Small intestine (tissue), 7 donors: ENCODE data around the gene AFAP1L1. TPM values are rescaled to one million over a fixed set of nuclear protein-coding genes. Genes with fewer than 3 reads are reported as not detected.

Source experiments
- DNase-seq, 2 donors: peaks; one replicate each; pipeline versions ENCODE4 v3.0.0 to v3.0.0-alpha.2; 2013
- FAIRE-seq: peaks from 2 replicates; lab custom pipeline; 2012; peaks lifted over from hg19 to GRCh38; lab: Jason Lieb, UNC
- H3K27ac ChIP-seq, 3 donors: one replicate each; pipeline ENCODE4 v1.5.1; 2013; ENCODE audit warnings: low read length in 2 of 3, mild to moderate bottlenecking in 2 of 3, control low read depth in 1 of 3, inconsistent platforms in 1 of 3, low read depth in 1 of 3, moderate library complexity in 1 of 3
- H3K27me3 ChIP-seq, 3 donors: one replicate each; pipeline ENCODE4 v1.6.1; 2013; ENCODE audit warnings: low read length in 3 of 3, inconsistent platforms in 1 of 3; ENCODE audit not compliant: control insufficient read depth in 3 of 3, insufficient read depth in 3 of 3
- H3K36me3 ChIP-seq, 3 donors: one replicate each; pipeline ENCODE4 v1.6.1; 2013; ENCODE audit warnings: low read length in 3 of 3, inconsistent platforms in 1 of 3, low read depth in 1 of 3, mild to moderate bottlenecking in 1 of 3, moderate library complexity in 1 of 3; ENCODE audit not compliant: control insufficient read depth in 3 of 3, insufficient read depth in 2 of 3
- H3K4me1 ChIP-seq, 3 donors: one replicate each; pipeline ENCODE4 v1.6.1; 2013; ENCODE audit warnings: low read length in 2 of 3, inconsistent platforms in 1 of 3, low read depth in 1 of 3, mild to moderate bottlenecking in 1 of 3, moderate library complexity in 1 of 3; ENCODE audit not compliant: control insufficient read depth in 3 of 3, insufficient read depth in 2 of 3
- H3K4me3 ChIP-seq, 3 donors: one replicate each; pipeline ENCODE4 v1.5.1; 2013; ENCODE audit warnings: low read length in 3 of 3, control low read depth in 1 of 3, inconsistent platforms in 1 of 3, low read depth in 1 of 3, mild to moderate bottlenecking in 1 of 3, moderate library complexity in 1 of 3
- H3K9me3 ChIP-seq, 2 donors: one replicate each; pipeline ENCODE4 v1.6.1; 2013; ENCODE audit warnings: low read depth in 1 of 2, low read length in 1 of 2; ENCODE audit not compliant: control insufficient read depth in 2 of 2, insufficient read depth in 1 of 2
- WGBS, 3 donors: extraction: QIAGEN DNeasy Blood & Tissue Kit; methylation state at CpG; one replicate each; pipeline ENCODE4 v1.1.7; 2013; 5-methylcytosine and 5-hydroxymethylcytosine counted together
- polyA plus RNA-seq, 4 donors: library from polyadenylated mRNA; stranded (reverse) in 3 of 4; unstranded in 1 of 4; fragments of 200-250 nt in 3 of 4; fragments of 120-200 nt in 1 of 4; gene quantifications; one replicate each; pipeline versions ENCODE4 v1.2.1 to v1.2.3, GENCODE V29; 2013
- donor health status: healthy with polysubstance abuse.
- donor health status: control.
- donor health status: control.
- donor health status: Bipolar disorder and iron deficiency.
- donor health status: healthy.

The AFAP1L1 gene
- polyA plus RNA-seq, 4 donors: 1.6 to 8.5 (median 6.4) TPM; not detected in 1

GRCh38 chr5:149298163-149298562, 26.5 kb downstream of the AFAP1L1 start:
- H3K36me3 ChIP-seq: peaks cover 0 to 3% (median 0%) of the 10 kb centered on the region in 3 donors
- peak overlapping the region in 1 of 3 donors; percentile 29 for H3K27ac ChIP-seq
- no peak for DNase-seq
- WGBS, 3 donors: 11 to 51% (median 12%) methylated on average over 1 of the region's 1 CpG
- H3K4me3 ChIP-seq: no peak overlapping the region
- peaks cover 0 to 30% (median 0%) of the 10 kb centered on the region in 3 donors for H3K4me1 ChIP-seq
- H3K9me3 ChIP-seq: no peaks in the 10 kb centered on the region
- no peak for FAIRE-seq
- H3K27me3 ChIP-seq: no peaks in the 10 kb centered on the region

DNA sequence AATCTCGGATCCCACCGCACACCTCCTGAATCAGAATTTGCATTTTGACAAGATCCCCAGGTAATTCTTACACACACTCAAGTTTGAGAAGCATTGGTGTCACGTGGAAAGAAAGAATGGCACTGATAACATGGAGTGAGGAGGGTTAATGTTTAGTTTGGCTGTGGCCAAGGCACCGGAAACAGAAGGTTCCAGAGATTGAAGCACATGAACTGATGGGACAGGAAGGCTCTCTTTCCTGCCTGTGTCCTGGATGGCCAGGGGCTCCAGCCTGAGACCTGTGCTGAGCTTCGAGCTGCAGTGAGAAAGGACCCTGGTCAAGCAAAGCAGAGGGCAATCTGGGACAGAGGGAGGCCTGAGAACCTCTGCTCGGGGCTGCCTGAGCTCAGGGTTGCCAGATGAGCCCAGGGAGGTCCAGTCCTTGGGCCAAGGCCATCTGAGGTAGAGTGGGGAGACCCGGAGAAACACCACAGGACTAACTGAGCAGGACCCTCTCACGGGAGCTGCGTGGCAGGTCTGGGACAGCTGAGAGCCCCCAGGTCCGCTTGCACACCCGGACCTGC, 27.3 kb downstream of the AFAP1L1 start:
- DNase-seq (peak in 1 of 2 donors; percentile 38), FAIRE-seq (no peak)
- no peak overlapping the region for H3K4me3 ChIP-seq
- H3K4me1 ChIP-seq: peaks cover 0 to 30% (median 0%) of the 10 kb centered on the region in 3 donors
- WGBS, 3 donors: 45 to 60% (median 50%) methylated on average over 10 to 11 of the region's 11 CpGs
- H3K27me3 ChIP-seq: no peaks in the 10 kb centered on the region
- peak overlapping the region in 2 of 3 donors; percentile 30 to 33 for H3K27ac ChIP-seq
- no peaks in the 10 kb centered on the region for H3K9me3 ChIP-seq
- peaks cover 0 to 3% (median 0%) of the 10 kb centered on the region in 3 donors for H3K36me3 ChIP-seq

DNA sequence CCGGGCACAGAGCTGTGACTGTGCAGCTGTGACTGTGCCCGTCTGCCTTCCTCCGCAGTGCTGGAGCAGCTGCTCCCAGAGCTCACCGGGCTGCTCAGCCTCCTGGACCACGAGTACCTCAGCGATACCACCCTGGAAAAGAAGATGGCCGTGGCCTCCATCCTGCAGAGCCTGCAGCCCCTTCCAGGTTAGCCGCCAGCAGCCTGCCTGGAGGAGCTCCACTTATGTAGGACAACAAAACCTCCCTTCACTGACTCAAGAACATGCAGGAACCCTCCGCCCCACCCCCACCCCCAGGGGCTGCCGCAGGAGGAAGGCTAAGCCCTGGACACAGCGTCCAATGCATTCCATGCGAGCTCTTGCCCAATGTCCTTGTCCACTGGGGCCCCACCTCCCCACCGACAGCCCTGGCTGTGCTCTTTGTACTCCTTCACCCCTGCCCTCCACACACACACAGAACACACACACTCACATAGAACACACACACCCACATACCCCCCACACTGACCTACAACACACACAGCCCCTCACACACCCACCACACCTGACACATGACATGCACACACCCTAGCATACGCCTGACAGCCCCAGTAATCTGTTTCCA, 27.9 kb downstream of the AFAP1L1 start:
- Histone ChIP-seq H3K9me3 (no peaks in the 10 kb centered on the region), H3K36me3 (peaks cover 0 to 3% (median 0%) of the 10 kb centered on the region in 3 donors), H3K27me3 (no peaks in the 10 kb centered on the region), H3K4me1 (peaks cover 0 to 30% (median 0%) of the 10 kb centered on the region in 3 donors), H3K27ac (peak overlapping the region in 2 of 3 donors; percentile 30 to 33), H3K4me3 (no peak overlapping the region)
- FAIRE-seq: no peak
- 62 to 69% (median 67%) methylated on average over 14 of the region's 14 CpGs for WGBS, 3 donors
- peak in 1 of 2 donors; percentile 53 for DNase-seq

GRCh38 chr5:149300441-149300840, 28.8 kb downstream of the AFAP1L1 start:
- DNase-seq (no peak), FAIRE-seq (no peak)
- WGBS, 3 donors: 79 to 90% (median 87%) methylated on average over 6 of the region's 6 CpGs
- H3K27me3 ChIP-seq: no peaks in the 10 kb centered on the region
- H3K9me3 ChIP-seq: no peaks in the 10 kb centered on the region
- H3K27ac ChIP-seq: peak overlapping the region in 1 of 3 donors; percentile 27
- no peak overlapping the region for H3K4me3 ChIP-seq
- H3K4me1 ChIP-seq: peaks cover 0 to 30% (median 0%) of the 10 kb centered on the region in 3 donors
- H3K36me3 ChIP-seq: peaks cover 0 to 3% (median 0%) of the 10 kb centered on the region in 3 donors

- no peak for FAIRE-seq
- WGBS, 3 donors: 86 to 90% (median 90%) methylated on average over 13 of the region's 13 CpGs
Measured at GRCh38 chr5:149301049-149301743, 29.5 kb downstream of the AFAP1L1 start.

DNA sequence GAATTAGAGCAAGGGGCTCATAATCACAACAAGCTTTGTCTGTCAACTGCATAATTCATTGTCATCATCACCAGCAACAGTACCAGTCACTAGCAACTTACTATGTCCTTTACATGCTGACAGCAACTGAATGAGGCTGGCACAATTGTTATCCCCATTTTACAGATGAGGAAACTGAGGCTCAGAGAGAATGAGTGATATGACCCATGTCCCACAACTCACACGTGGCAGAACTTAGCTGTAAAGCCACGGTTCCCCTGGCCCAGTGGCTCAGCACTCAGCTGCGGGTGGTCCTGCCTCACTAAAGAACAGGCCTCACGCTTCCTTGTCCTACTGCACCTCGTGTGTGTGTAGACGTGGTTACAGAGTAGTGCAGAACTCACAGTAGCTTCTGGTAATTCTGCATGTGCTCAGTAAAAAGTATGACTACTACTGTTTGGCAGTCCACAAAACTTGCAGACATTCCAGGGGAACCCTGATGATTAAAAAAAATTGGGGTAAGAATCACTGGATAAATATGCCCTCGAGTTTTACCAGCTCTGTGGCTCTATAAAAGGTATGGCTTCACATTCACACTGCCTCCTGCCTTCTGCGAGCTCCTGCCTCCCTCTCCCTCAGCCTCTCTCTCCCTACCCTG, 30.2 kb downstream of the AFAP1L1 start:
- Histone ChIP-seq H3K4me1 (peaks cover 0 to 30% (median 0%) of the 10 kb centered on the region in 3 donors), H3K36me3 (peaks cover 0 to 9% (median 0%) of the 10 kb centered on the region in 3 donors), H3K9me3 (no peaks in the 10 kb centered on the region), H3K27me3 (no peaks in the 10 kb centered on the region), H3K27ac (no peak overlapping the region), H3K4me3 (no peak overlapping the region)
- FAIRE-seq (no peak), DNase-seq (no peak)
- 70 to 79% (median 78%) methylated on average over 8 of the region's 8 CpGs for WGBS, 3 donors

More at GRCh38 chr5:149301049-149301743, 29.5 kb downstream of the AFAP1L1 start:
- no peaks in the 10 kb centered on the region for H3K9me3 ChIP-seq
- H3K27ac ChIP-seq: no peak overlapping the region
- H3K4me1 ChIP-seq: peaks cover 0 to 30% (median 0%) of the 10 kb centered on the region in 3 donors
- no peak for DNase-seq
- no peaks in the 10 kb centered on the region for H3K27me3 ChIP-seq
- peaks cover 0 to 7% (median 0%) of the 10 kb centered on the region in 3 donors for H3K36me3 ChIP-seq
- H3K4me3 ChIP-seq: no peak overlapping the region

GRCh38 chr5:149302641-149303040, 31.0 kb downstream of the AFAP1L1 start:
- no peak for FAIRE-seq
- 87 to 91% (median 91%) methylated on average over 5 of the region's 5 CpGs for WGBS, 3 donors

GRCh38 chr5:149303210-149303609, 31.6 kb downstream of the AFAP1L1 start:
- no peak overlapping the region for H3K4me3 ChIP-seq
- H3K27me3 ChIP-seq: no peaks in the 10 kb centered on the region
- H3K27ac ChIP-seq: no peak overlapping the region
- DNase-seq: no peak
- FAIRE-seq: no peak
- H3K4me1 ChIP-seq: peaks cover 0 to 22% (median 0%) of the 10 kb centered on the region in 3 donors
- WGBS, 3 donors: 85% methylated on average over 4 of the region's 4 CpGs
- no peaks in the 10 kb centered on the region for H3K9me3 ChIP-seq
- H3K36me3 ChIP-seq: peaks cover 0 to 9% (median 0%) of the 10 kb centered on the region in 3 donors

More at GRCh38 chr5:149302641-149303040, 31.0 kb downstream of the AFAP1L1 start:
- Histone ChIP-seq H3K27ac (no peak overlapping the region), H3K4me3 (no peak overlapping the region), H3K4me1 (peaks cover 0 to 27% (median 0%) of the 10 kb centered on the region in 3 donors), H3K27me3 (no peaks in the 10 kb centered on the region), H3K9me3 (no peaks in the 10 kb centered on the region), H3K36me3 (peaks cover 0 to 9% (median 0%) of the 10 kb centered on the region in 3 donors)
- no peak for DNase-seq
